ENCODE measurements around the gene PARP14. TPM values are rescaled to one million over a fixed set of nuclear protein-coding genes. Genes with fewer than 3 reads are reported as not detected.
"Not testable (repeated sequence)": the region's sequence is repeated elsewhere in the genome, so short reads cannot be mapped to it uniquely, and the experiment has no call there.

Gene PARP14
- total RNA-seq, 1 donor from 2014 or later: 51.9 TPM

GRCh38 chr3:122714273-122714672 is 33.6 kb downstream of the PARP14 start:
- no peak for DNase-seq (ENCODE audit: low spot score)
- intact Hi-C loops (cut with micrococcal nuclease): no loop called here
- H3K36me3 Mint-ChIP-seq (ENCODE audit: low read depth): peaks cover 94% of the 10 kb centered on the region
- no peaks in the 10 kb centered on the region for H3K9me3 Mint-ChIP-seq
- no peaks in the 10 kb centered on the region for H3K27me3 Mint-ChIP-seq (ENCODE audit: low read depth)
- peaks cover 20% of the 10 kb centered on the region for H3K4me1 Mint-ChIP-seq (ENCODE audit: low read depth)
- H3K4me3 Mint-ChIP-seq (ENCODE audit: low read depth): no peak overlapping the region
- H3K27ac Mint-ChIP-seq: no peak overlapping the region

- intact Hi-C loops (cut with micrococcal nuclease): no loop called here
- DNase-seq (ENCODE audit: low spot score): no peak
- Mint-ChIP-seq H3K27ac (no peak overlapping the region), H3K27me3 (ENCODE audit: low read depth) (no peaks in the 10 kb centered on the region), H3K9me3 (no peaks in the 10 kb centered on the region), H3K4me3 (ENCODE audit: low read depth) (no peak overlapping the region), H3K4me1 (ENCODE audit: low read depth) (peaks cover 4% of the 10 kb centered on the region), H3K36me3 (ENCODE audit: low read depth) (peaks cover 94% of the 10 kb centered on the region)
Measured at GRCh38 chr3:122716667-122717066, 36.0 kb downstream of the PARP14 start.

GRCh38 chr3:122719273-122719921 is 38.8 kb downstream of the PARP14 start:
- DNase-seq (ENCODE audit: low spot score): no peak
- H3K9me3 Mint-ChIP-seq: no peaks in the 10 kb centered on the region
- peaks cover 94% of the 10 kb centered on the region for H3K36me3 Mint-ChIP-seq (ENCODE audit: low read depth)
- H3K27me3 Mint-ChIP-seq (ENCODE audit: low read depth): no peaks in the 10 kb centered on the region
- intact Hi-C loops (cut with micrococcal nuclease): no loop called here
- H3K4me1 Mint-ChIP-seq (ENCODE audit: low read depth): no peaks in the 10 kb centered on the region
- no peak overlapping the region for H3K4me3 Mint-ChIP-seq (ENCODE audit: low read depth)
- H3K27ac Mint-ChIP-seq: no peak overlapping the region

GRCh38 chr3:122725106-122725505 is 44.5 kb downstream of the PARP14 start:
- H3K27me3 Mint-ChIP-seq (ENCODE audit: low read depth): no peaks in the 10 kb centered on the region
- H3K9me3 Mint-ChIP-seq: no peaks in the 10 kb centered on the region
- no peaks in the 10 kb centered on the region for H3K4me1 Mint-ChIP-seq (ENCODE audit: low read depth)
- intact Hi-C loops (cut with micrococcal nuclease): no loop called here
- H3K36me3 Mint-ChIP-seq (ENCODE audit: low read depth): peaks cover 83% of the 10 kb centered on the region
- H3K27ac Mint-ChIP-seq: no peak overlapping the region
- DNase-seq (ENCODE audit: low spot score): no peak
- H3K4me3 Mint-ChIP-seq (ENCODE audit: low read depth): no peak overlapping the region

- DNase-seq (ENCODE audit: low spot score): no peak
- intact Hi-C loops (cut with micrococcal nuclease): no loop called here
- H3K9me3 Mint-ChIP-seq: no peaks in the 10 kb centered on the region
- H3K27ac Mint-ChIP-seq: no peak overlapping the region
- peaks cover 79% of the 10 kb centered on the region for H3K36me3 Mint-ChIP-seq (ENCODE audit: low read depth)
- H3K4me3 Mint-ChIP-seq (ENCODE audit: low read depth): no peak overlapping the region
- no peaks in the 10 kb centered on the region for H3K27me3 Mint-ChIP-seq (ENCODE audit: low read depth)
- no peaks in the 10 kb centered on the region for H3K4me1 Mint-ChIP-seq (ENCODE audit: low read depth)
Measured at GRCh38 chr3:122727294-122727693, 46.7 kb downstream of the PARP14 start.

- Mint-ChIP-seq H3K27me3 (ENCODE audit: low read depth) (no peaks in the 10 kb centered on the region), H3K4me1 (ENCODE audit: low read depth) (no peaks in the 10 kb centered on the region), H3K9me3 (no peaks in the 10 kb centered on the region), H3K4me3 (ENCODE audit: low read depth) (no peak overlapping the region), H3K36me3 (ENCODE audit: low read depth) (peaks cover 78% of the 10 kb centered on the region), H3K27ac (no peak overlapping the region)
- no peak for DNase-seq (ENCODE audit: low spot score)
- intact Hi-C loops (cut with micrococcal nuclease): no loop called here
Measured at GRCh38 chr3:122727766-122728165, 47.1 kb downstream of the PARP14 start.

- Mint-ChIP-seq H3K36me3 (ENCODE audit: low read depth) (peaks cover 77% of the 10 kb centered on the region), H3K9me3 (no peaks in the 10 kb centered on the region), H3K27me3 (ENCODE audit: low read depth) (no peaks in the 10 kb centered on the region), H3K27ac (no peak overlapping the region), H3K4me1 (ENCODE audit: low read depth) (no peaks in the 10 kb centered on the region), H3K4me3 (ENCODE audit: low read depth) (no peak overlapping the region)
- intact Hi-C loops (cut with micrococcal nuclease): no loop called here
- no peak for DNase-seq (ENCODE audit: low spot score)
Measured at GRCh38 chr3:122728186-122728585, 47.5 kb downstream of the PARP14 start.

- Mint-ChIP-seq H3K9me3 (no peaks in the 10 kb centered on the region), H3K36me3 (ENCODE audit: low read depth) (peaks cover 74% of the 10 kb centered on the region), H3K4me3 (ENCODE audit: low read depth) (no peak overlapping the region), H3K27ac (no peak overlapping the region), H3K27me3 (ENCODE audit: low read depth) (no peaks in the 10 kb centered on the region), H3K4me1 (ENCODE audit: low read depth) (no peaks in the 10 kb centered on the region)
- intact Hi-C loops (cut with micrococcal nuclease): no loop called here
- no peak for DNase-seq (ENCODE audit: low spot score)
Measured at GRCh38 chr3:122728756-122729514, 48.3 kb downstream of the PARP14 start.

- Mint-ChIP-seq H3K4me1 (ENCODE audit: low read depth) (no peaks in the 10 kb centered on the region), H3K4me3 (ENCODE audit: low read depth) (no peak overlapping the region), H3K36me3 (ENCODE audit: low read depth) (peaks cover 65% of the 10 kb centered on the region), H3K9me3 (no peaks in the 10 kb centered on the region), H3K27ac (no peak overlapping the region), H3K27me3 (ENCODE audit: low read depth) (no peaks in the 10 kb centered on the region)
- intact Hi-C loops (cut with micrococcal nuclease): no loop called here
- DNase-seq (ENCODE audit: low spot score): no peak
Measured at GRCh38 chr3:122730240-122730639, 49.6 kb downstream of the PARP14 start.

- intact Hi-C loops (cut with micrococcal nuclease); H3K27me3 Mint-ChIP-seq (ENCODE audit: low read depth); H3K9me3 Mint-ChIP-seq; H3K4me1 Mint-ChIP-seq (ENCODE audit: low read depth); H3K4me3 Mint-ChIP-seq (ENCODE audit: low read depth); DNase-seq (ENCODE audit: low spot score); H3K27ac Mint-ChIP-seq: not testable (repeated sequence)
- H3K36me3 Mint-ChIP-seq (ENCODE audit: low read depth): peaks cover 43% of the 10 kb centered on the region
Measured at GRCh38 chr3:122732682-122733525, 52.3 kb downstream of the PARP14 start.

GRCh38 chr3:122739172-122739571 is 58.5 kb downstream of the PARP14 start:
- H3K9me3 Mint-ChIP-seq: no peaks in the 10 kb centered on the region
- peaks cover 31% of the 10 kb centered on the region for H3K36me3 Mint-ChIP-seq (ENCODE audit: low read depth)
- intact Hi-C loops (cut with micrococcal nuclease): no loop called here
- no peak overlapping the region for H3K4me3 Mint-ChIP-seq (ENCODE audit: low read depth)
- no peaks in the 10 kb centered on the region for H3K27me3 Mint-ChIP-seq (ENCODE audit: low read depth)
- H3K27ac Mint-ChIP-seq: no peak overlapping the region
- DNase-seq (ENCODE audit: low spot score): no peak
- no peaks in the 10 kb centered on the region for H3K4me1 Mint-ChIP-seq (ENCODE audit: low read depth)

- no peak overlapping the region for H3K4me3 Mint-ChIP-seq (ENCODE audit: low read depth)
- H3K27ac Mint-ChIP-seq: no peak overlapping the region
- H3K9me3 Mint-ChIP-seq: no peaks in the 10 kb centered on the region
- no peaks in the 10 kb centered on the region for H3K27me3 Mint-ChIP-seq (ENCODE audit: low read depth)
- intact Hi-C loops (cut with micrococcal nuclease): no loop called here
- H3K4me1 Mint-ChIP-seq (ENCODE audit: low read depth): no peaks in the 10 kb centered on the region
- H3K36me3 Mint-ChIP-seq (ENCODE audit: low read depth): peaks cover 35% of the 10 kb centered on the region
- DNase-seq (ENCODE audit: low spot score): no peak
Measured at GRCh38 chr3:122742234-122742633, 61.6 kb downstream of the PARP14 start.

All from activated T-helper 2 cell treated with anti-CD3 and anti-CD28 coated beads, Interferon-gamma antibody, Interleukin-2, Interleukin-4, amounts not matched to agents 10 μg/mL and 5 μg/mL and 100 μg/mL, durations not matched to agents 14 hours and 24 hours and 36 hours (primary cell).